Hepatocyte (in vitro differentiated cells): Measurements from ENCODE around the gene SLC18B1. TPM values are rescaled to one million over a fixed set of nuclear protein-coding genes. Genes with fewer than 3 reads are reported as not detected.

ENCODE experiments used
- DNase-seq: peaks from one replicate; pipeline ENCODE4 v3.0.0-alpha.2; 2016; ENCODE audit warnings: low spot score
- H2AFZ ChIP-seq: fragments of 200-600 bp; sonication (generic); 2 replicates; pipeline ENCODE4 v1.6.0; 2016; ENCODE audit warnings: antibody characterized with exemption, mild to moderate bottlenecking
- H3K27ac ChIP-seq: fragments of 200-600 bp; sonication (generic); 2 replicates; pipeline ENCODE4 v1.5.1; 2016; ENCODE audit warnings: mild to moderate bottlenecking
- H3K27me3 ChIP-seq: fragments of 200-600 bp; sonication (generic); 2 replicates; pipeline ENCODE4 v1.6.1; 2016
- H3K36me3 ChIP-seq: fragments of 200-600 bp; sonication (generic); replicated peaks from 2 replicates; pipeline ENCODE4 v1.5.1; 2016; ENCODE audit warnings: low read depth; ENCODE audit not compliant: insufficient read depth
- H3K4me1 ChIP-seq: fragments of 200-600 bp; sonication (generic); 2 replicates; pipeline ENCODE4 v1.5.1; 2016; ENCODE audit warnings: mild to moderate bottlenecking, moderate library complexity; ENCODE audit not compliant: insufficient read depth
- H3K4me2 ChIP-seq: fragments of 200-600 bp; sonication (generic); 2 replicates; pipeline ENCODE4 v1.6.0; 2016
- H3K4me3 ChIP-seq: fragments of 200-600 bp; sonication (generic); 2 replicates; pipeline ENCODE4 v1.5.1; 2016; ENCODE audit warnings: mild to moderate bottlenecking
- H3K79me2 ChIP-seq: fragments of 200-600 bp; sonication (generic); 2 replicates; pipeline ENCODE4 v1.6.0; 2017; ENCODE audit warnings: mild to moderate bottlenecking
- H3K9me2 ChIP-seq: fragments of 200-600 bp; sonication (generic); replicated peaks from 2 replicates; pipeline ENCODE4 v1.6.0; 2017; ENCODE audit warnings: mild to moderate bottlenecking; ENCODE audit not compliant: insufficient read depth
- H3K9me3 ChIP-seq: fragments of 200-600 bp; sonication (generic); 2 replicates; pipeline ENCODE4 v1.5.1; 2016; ENCODE audit warnings: low read depth, mild to moderate bottlenecking
- H4K20me1 ChIP-seq: fragments of 200-600 bp; sonication (generic); 2 replicates; pipeline ENCODE4 v1.6.0; 2016; ENCODE audit warnings: mild to moderate bottlenecking; ENCODE audit not compliant: insufficient read depth, poor library complexity, severe bottlenecking
- CTCF ChIP-seq: fragments of 200-600 bp; sonication (generic); IDR thresholded peaks from 2 replicates; pipeline ENCODE4 v1.5.1; 2016; ENCODE audit warnings: antibody characterized with exemption, mild to moderate bottlenecking; ENCODE audit not compliant: poor library complexity
- EZH2 ChIP-seq: fragments of 200-600 bp; sonication (generic); IDR thresholded peaks from 2 replicates; pipeline ENCODE4 v1.6.1; 2016; ENCODE audit warnings: antibody characterized with exemption, mild to moderate bottlenecking, borderline replicate concordance
- EZH2phosphoT487 ChIP-seq: fragments of 200-600 bp; sonication (generic); IDR thresholded peaks from one replicate; pipeline ENCODE4 v1.6.1; 2018; ENCODE audit warnings: antibody characterized with exemption, mild to moderate bottlenecking, low read depth, moderate library complexity; ENCODE audit not compliant: unreplicated experiment, severe bottlenecking
- WGBS: methylation state at CpG from one replicate; pipeline ENCODE4 v1.1.6; 2016; ENCODE audit warnings: low lambda C conversion rate; ENCODE audit errors: missing lambda C conversion rate; 5-methylcytosine and 5-hydroxymethylcytosine counted together
- polyA plus RNA-seq: library from polyadenylated mRNA; unstranded; fragments of >200 nt; fragmentation: Nextera tagmentation; extraction: Ambion mirVana; gene quantifications from 2 replicates; pipeline ENCODE4 v1.2.1, GENCODE V29; 2016
- total RNA-seq: library from RNA; depleted of rRNA; stranded (reverse); fragments of >200 nt; gene quantifications from 2 replicates; pipeline ENCODE4 v1.2.3, GENCODE V29; 2014

The SLC18B1 gene
- total and polyA plus RNA-seq, 2 experiments from 2014 or later = 10.6 to 27.3 TPM

- Histone ChIP-seq H2AFZ (no peak overlapping the region), H3K4me3 (no peak overlapping the region), H4K20me1 (no peaks in the 10 kb centered on the region), H3K9me3 (no peaks in the 10 kb centered on the region), H3K4me2 (no peak overlapping the region), H3K36me3 (no peaks in the 10 kb centered on the region), H3K4me1 (no peaks in the 10 kb centered on the region), H3K9me2 (no peaks in the 10 kb centered on the region), H3K27me3 (no peaks in the 10 kb centered on the region), H3K79me2 (no peaks in the 10 kb centered on the region), H3K27ac (no peak overlapping the region)
- WGBS = 50% methylated on average over 1 of the region's 1 CpG
- TF ChIP-seq EZH2 (no peak), CTCF (no peak)
- no peak for DNase-seq
These were observed 46.2 kb downstream of the SLC18B1 start for GRCh38 chr6:132752255-132752654.

- Histone ChIP-seq H3K4me3 (no peak overlapping the region), H4K20me1 (no peaks in the 10 kb centered on the region), H2AFZ (no peak overlapping the region), H3K79me2 (no peaks in the 10 kb centered on the region), H3K27ac (no peak overlapping the region), H3K9me3 (no peaks in the 10 kb centered on the region), H3K27me3 (no peaks in the 10 kb centered on the region), H3K4me2 (no peak overlapping the region), H3K36me3 (no peaks in the 10 kb centered on the region), H3K9me2 (no peaks in the 10 kb centered on the region), H3K4me1 (no peaks in the 10 kb centered on the region)
- no peak for DNase-seq
- 100% methylated on average over 1 of the region's 1 CpG for WGBS
- no peak for TF ChIP-seq CTCF
- TF ChIP-seq EZH2 = no peak
- no peak for TF ChIP-seq EZH2phosphoT487
These were observed 46.6 kb downstream of the SLC18B1 start for GRCh38 chr6:132751828-132752227.

GRCh38 chr6:132751306-132751705, 47.1 kb downstream of the SLC18B1 start:
- 97% methylated on average over 4 of the region's 4 CpGs for WGBS
- Histone ChIP-seq H3K9me3 (no peaks in the 10 kb centered on the region), H3K4me2 (no peak overlapping the region), H3K27me3 (no peaks in the 10 kb centered on the region), H3K36me3 (no peaks in the 10 kb centered on the region), H3K4me1 (no peaks in the 10 kb centered on the region), H3K9me2 (no peaks in the 10 kb centered on the region), H4K20me1 (no peaks in the 10 kb centered on the region), H3K27ac (no peak overlapping the region), H3K4me3 (no peak overlapping the region), H3K79me2 (no peaks in the 10 kb centered on the region), H2AFZ (no peak overlapping the region)
- no peak for DNase-seq
- TF ChIP-seq EZH2phosphoT487 (no peak), EZH2 (no peak), CTCF (no peak)
